Measurements from ENCODE around the gene PLSCR5. TPM values are rescaled to one million over a fixed set of nuclear protein-coding genes. Genes with fewer than 3 reads are reported as not detected.

The PLSCR5 gene
- total RNA-seq, 3 donors from 2014 or later (not counting 1 experiment from before 2014, with no cell fraction given): not detected

- ATAC-seq: no peak
- Histone ChIP-seq H3K36me3 (ENCODE audit: control insufficient read depth, insufficient read depth, low read length) (no peaks in the 10 kb centered on the region), H3K27me3 (ENCODE audit: control insufficient read depth, insufficient read depth, low read length) (no peaks in the 10 kb centered on the region), H3K4me3 (ENCODE audit: low read length) (no peak overlapping the region), H3K4me1 (ENCODE audit: control insufficient read depth, insufficient read depth, low read length) (no peaks in the 10 kb centered on the region), H3K9me3 (ENCODE audit: control insufficient read depth, insufficient read depth, low read length) (no peaks in the 10 kb centered on the region), H3K27ac (ENCODE audit: low read length) (no peak overlapping the region)
- no peak for DNase-seq
- H3K9me3 Mint-ChIP-seq: no peaks in the 10 kb centered on the region
- intact Hi-C loops (cut with micrococcal nuclease): no loop called here
- 72% methylated on average over 3 of the region's 4 CpGs for WGBS (ENCODE audit: insufficient coverage)
- H3K27ac Mint-ChIP-seq: no peak overlapping the region
- no peaks in the 10 kb centered on the region for H3K36me3 Mint-ChIP-seq
- H3K4me1 Mint-ChIP-seq: no peaks in the 10 kb centered on the region
- H3K27me3 Mint-ChIP-seq (ENCODE audit: low read depth in 2 of 2): no peaks in the 10 kb centered on the region
- no peak overlapping the region for H3K4me3 Mint-ChIP-seq
- TF ChIP-seq CTCF (IDR thresholded peaks at IDR 0.05): no peak
Measured at GRCh38 chr3:146646261-146646660, 41.1 kb upstream of the PLSCR5 start.

- no peaks in the 10 kb centered on the region for H3K27me3 ChIP-seq (ENCODE audit: control insufficient read depth, insufficient read depth, low read length)
- no peaks in the 10 kb centered on the region for H3K36me3 ChIP-seq (ENCODE audit: control insufficient read depth, insufficient read depth, low read length)
- no peaks in the 10 kb centered on the region for H3K36me3 Mint-ChIP-seq
- H3K9me3 ChIP-seq (ENCODE audit: control insufficient read depth, insufficient read depth, low read length): no peaks in the 10 kb centered on the region
- H3K4me1 ChIP-seq (ENCODE audit: control insufficient read depth, insufficient read depth, low read length): no peaks in the 10 kb centered on the region
- no peak overlapping the region for H3K27ac Mint-ChIP-seq
- no peak overlapping the region for H3K4me3 ChIP-seq (ENCODE audit: low read length)
- ATAC-seq: peak in 2 of 3 donors; percentile 29 to 35
- no peaks in the 10 kb centered on the region for H3K9me3 Mint-ChIP-seq
- DNase-seq: peak in 1 of 2 donors; percentile 43
- intact Hi-C loops (cut with micrococcal nuclease): no loop called here
- H3K27ac ChIP-seq (ENCODE audit: low read length): no peak overlapping the region
- peak; percentile 38 for TF ChIP-seq CTCF (IDR thresholded peaks at IDR 0.05)
- no peaks in the 10 kb centered on the region for H3K4me1 Mint-ChIP-seq
- H3K4me3 Mint-ChIP-seq: no peak overlapping the region
- no peaks in the 10 kb centered on the region for H3K27me3 Mint-ChIP-seq (ENCODE audit: low read depth in 2 of 2)
- 0% methylated on average over 1 of the region's 3 CpGs for WGBS (ENCODE audit: insufficient coverage)
Measured at GRCh38 chr3:146640955-146641867, 36.1 kb upstream of the PLSCR5 start.

- Mint-ChIP-seq H3K4me3 (no peak overlapping the region), H3K27ac (no peak overlapping the region), H3K9me3 (no peaks in the 10 kb centered on the region), H3K27me3 (ENCODE audit: low read depth in 2 of 2) (no peaks in the 10 kb centered on the region), H3K4me1 (no peaks in the 10 kb centered on the region), H3K36me3 (no peaks in the 10 kb centered on the region)
- WGBS (ENCODE audit: insufficient coverage): 100% methylated on average over 1 of the region's 1 CpG
- no peaks in the 10 kb centered on the region for H3K36me3 ChIP-seq (ENCODE audit: control insufficient read depth, insufficient read depth, low read length)
- TF ChIP-seq CTCF (IDR thresholded peaks at IDR 0.05): no peak
- H3K9me3 ChIP-seq (ENCODE audit: control insufficient read depth, insufficient read depth, low read length): no peaks in the 10 kb centered on the region
- H3K27me3 ChIP-seq (ENCODE audit: control insufficient read depth, insufficient read depth, low read length): no peaks in the 10 kb centered on the region
- no peak overlapping the region for H3K27ac ChIP-seq (ENCODE audit: low read length)
- no peak for DNase-seq
- intact Hi-C loops (cut with micrococcal nuclease): no loop called here
- no peaks in the 10 kb centered on the region for H3K4me1 ChIP-seq (ENCODE audit: control insufficient read depth, insufficient read depth, low read length)
- no peak overlapping the region for H3K4me3 ChIP-seq (ENCODE audit: low read length)
- no peak for ATAC-seq
Measured at GRCh38 chr3:146640361-146640760, 35.2 kb upstream of the PLSCR5 start.

Measured in natural killer cell (primary cell).